ENCODE measurements around the gene EIF1.
A peak's percentile ranks its signal among the peaks of the same experiment; 100 is the strongest.
"Not testable (repeated sequence)": the region's sequence is repeated elsewhere in the genome, so short reads cannot be mapped to it uniquely, and the experiment has no call there.

EIF1 gene

DNA sequence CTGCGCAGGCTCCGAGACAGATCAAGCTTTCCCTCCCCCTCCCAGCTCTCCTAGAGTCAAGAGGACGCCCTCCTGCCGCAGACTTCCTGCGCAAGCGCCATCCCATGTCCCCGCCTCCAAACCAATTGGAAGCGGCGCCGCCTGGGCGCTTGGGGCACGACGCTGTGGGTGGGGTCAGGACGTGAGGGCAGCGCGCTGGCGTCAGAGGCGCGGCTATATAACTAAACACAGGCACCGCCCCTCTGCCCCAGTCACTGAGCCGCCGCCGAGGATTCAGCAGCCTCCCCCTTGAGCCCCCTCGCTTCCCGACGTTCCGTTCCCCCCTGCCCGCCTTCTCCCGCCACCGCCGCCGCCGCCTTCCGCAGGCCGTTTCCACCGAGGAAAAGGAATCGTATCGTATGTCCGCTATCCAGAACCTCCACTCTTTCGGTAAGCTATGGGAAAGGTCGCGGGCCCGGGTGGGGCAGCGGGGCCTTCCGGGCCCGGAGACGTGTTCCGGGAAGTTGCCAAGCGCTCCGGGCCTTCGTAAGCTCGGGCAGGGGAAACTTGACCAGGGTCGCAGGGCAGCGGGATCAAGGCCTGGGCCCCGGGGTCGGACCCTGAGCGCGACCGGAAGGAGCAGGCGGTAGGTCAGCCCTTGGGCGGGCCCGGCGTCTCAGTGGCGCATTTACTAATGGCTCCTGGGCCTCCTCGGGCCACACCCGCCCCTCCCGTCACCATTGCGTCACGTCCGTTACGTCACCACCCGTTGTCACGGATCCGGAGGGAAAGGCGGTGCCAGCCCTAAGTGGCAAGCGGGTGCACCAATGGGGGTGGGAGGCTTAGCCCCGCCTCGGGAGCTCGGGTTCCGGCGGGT is at the start of gene EIF1:
EIF1 (plus strand) TSS at position 245 of the 856 bp plus-strand sequence; CDS start at position 399, 154 bp downstream.
- DNase-seq, result peak; percentile 100

DNA sequence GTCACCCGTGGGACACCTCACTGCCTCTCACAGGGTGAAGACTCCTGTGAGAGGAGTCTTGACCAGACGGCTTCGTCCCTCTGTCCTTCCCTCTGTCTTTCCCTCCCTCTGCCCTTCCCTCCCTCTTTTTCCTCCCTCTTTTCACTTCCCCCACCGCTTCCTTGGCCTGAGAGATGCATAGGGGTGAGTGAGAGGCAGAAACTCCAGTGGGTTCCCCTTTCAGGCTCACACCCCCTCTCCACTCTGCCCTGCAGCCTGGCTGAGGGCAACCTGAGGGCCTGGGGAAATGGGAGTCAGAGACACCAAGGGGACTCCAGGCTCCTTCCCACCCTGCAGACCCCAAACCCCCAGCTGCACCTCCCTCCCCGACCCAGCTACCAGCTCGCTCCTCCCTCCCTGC is 49.7 kb upstream of the EIF1 start:
- DNase-seq, result no peak

DNA sequence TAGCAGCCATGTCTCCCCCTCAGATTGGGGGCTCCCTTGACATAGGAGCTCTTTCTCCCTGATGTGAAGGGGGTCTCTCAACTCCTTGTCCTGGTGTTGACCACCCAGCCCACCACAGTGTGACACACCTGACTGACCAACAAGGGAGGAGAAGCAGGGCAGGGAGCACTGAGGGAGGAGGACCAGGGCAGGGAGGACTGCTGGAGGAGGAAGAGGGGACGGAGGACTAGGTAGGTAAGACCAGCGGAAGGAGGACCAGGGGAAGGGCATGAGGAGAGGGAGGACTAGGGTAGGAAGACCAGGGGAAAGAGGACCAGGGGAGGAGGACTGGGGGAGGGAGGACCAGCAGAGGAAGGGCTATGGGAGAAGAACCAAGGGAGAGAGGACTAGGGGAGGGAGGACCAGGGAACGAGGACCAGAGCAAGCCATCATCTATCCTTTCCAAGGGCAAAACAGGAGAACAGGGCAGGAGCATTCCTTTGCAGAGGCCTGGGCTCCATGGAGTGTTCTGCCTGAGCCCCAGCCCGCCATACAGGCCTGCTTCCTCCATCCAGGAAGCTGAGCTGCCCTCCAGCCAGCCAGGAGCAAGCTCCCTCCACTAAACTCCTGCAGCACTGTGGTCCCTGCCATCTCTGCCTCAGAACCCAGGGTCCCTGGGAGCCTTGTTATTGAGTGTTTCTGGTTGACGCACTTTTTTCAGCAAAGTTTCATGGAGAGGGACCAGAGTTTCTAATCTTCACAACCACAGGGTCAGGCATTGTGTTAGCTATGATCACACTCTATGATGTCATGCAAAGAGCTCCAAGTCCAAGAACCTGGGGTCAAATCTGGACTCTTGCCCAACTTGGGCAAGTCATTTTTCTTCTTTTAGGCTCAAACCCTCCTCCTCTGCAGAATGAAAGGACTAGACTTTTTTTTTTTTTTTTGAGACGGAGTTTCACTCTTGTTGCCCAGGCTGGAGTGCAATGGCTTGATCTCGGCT is 48.9 kb upstream of the EIF1 start:
- DNase-seq, result no peak

DNA sequence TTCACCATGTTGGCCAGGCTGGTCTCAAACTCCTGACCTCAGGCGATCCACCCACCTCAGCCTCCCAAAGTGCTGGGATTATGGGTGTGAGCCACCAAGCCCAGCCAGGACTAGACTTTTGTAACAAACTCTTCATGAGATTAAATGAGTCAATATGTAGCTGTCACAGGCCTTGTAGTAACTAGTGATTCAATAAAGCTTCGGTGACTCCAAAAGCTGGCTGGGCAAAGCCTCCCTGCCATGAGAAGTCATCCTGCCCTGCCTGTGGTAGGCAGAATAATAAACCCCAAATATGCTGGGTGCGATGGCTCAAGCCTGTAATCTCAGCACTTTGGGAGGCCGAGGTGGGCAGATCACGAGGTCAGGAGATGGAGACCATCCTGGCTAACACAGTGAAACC is 48.1 kb upstream of the EIF1 start:
- not testable (repeated sequence) for DNase-seq

DNA sequence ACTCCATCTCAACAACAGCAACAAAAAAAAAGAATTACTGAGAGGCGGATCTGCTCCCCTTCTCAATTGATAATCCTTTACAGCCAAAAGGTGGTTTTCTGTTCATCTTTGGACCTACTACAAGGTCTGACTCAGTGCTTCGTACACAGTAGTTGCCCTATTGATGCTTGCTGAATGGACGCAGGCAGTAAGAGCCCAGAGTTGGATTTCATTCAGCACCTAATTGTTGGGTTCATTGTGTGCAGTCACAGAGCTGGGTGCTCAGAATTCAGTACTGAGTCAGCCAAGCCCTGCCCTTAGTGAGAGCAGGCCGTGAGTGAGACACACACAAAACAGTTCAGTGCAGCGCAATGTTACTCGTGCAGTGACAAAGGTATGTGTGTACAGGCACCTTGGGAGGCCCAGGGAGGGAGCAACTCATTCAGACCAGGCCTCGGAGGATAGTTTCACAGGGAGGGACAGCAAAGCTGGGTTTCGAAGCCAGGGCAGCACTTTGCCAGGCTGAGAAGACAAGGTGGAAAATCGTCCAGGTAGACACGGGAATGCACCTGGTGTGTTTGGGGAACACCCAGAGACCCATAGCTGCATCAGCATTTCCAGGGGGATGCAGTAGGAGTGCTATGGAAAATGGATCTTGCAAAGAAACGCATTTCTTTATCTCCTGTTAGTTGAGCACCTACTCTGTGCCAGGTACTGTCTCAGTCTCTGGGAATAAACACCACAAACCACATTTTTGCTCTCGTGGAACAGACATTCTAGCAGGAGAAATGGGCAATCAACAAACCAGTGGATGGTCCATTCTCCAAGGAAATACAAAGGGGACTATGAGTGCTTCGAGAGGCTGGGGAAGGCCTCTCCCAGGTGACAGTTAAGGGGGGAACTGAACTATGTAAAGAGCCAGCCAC is 46.2 kb upstream of the EIF1 start:
- no peak for DNase-seq

DNA sequence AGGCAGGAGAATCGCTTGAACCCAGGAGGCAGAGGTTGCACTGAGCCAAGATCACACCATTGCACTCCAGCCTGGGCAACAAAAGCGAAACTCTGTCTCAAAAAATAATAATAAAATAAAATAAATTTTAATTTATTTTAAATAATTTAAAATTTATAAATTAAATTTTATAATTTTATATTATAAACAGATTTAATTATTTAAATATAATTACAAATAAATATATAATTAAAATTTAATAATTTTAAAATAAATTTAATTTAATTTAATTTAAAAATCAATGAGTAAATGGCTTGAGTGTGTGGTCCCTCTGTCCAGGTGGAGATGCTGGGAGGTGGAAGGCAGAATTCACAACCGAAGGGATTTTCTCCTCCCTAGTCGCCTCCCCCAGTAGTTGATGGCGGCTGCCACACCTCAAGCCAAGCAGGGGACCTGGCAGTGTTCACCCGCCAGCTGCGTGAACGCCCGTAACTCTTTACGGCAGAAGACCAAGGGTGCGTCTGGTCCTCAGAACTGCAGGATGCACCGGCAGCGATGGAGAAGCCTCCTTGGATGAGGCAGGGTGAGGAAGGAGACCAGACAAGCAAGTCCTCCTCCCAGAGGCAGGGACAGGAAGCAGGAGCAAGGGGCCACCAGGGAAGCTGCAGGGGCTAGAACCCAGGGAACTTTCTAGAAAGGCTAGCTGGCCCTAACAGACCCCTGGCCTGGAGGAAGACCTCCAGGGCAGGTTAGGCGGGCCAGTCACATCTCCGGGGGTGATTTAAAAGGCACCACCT is 41.5 kb upstream of the EIF1 start:
- DNase-seq, result no peak

DNA sequence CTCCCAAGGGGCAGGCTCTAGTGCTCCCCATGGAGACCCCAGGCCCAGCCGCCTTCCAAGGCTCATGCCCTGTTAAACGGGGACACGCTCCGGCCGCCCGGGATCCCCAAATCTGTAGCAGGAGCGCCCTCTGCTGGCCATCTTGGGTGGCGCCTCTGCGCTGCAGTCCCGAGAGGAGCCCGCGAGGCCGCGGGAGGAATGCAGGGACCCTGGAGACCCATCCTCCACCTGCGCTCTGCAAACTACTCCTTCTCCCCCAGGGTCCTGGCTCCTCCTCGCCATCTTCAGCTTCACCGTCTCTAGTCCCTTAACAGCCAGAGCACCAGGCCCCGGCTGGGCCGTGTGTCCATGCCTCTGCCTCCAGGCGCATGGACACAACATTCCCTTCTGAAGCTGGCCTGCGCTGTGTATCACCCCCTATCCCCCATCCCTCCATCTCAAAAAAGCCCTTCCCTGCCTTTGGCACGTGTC is 40.7 kb upstream of the EIF1 start:
- DNase-seq, result peak; percentile 89

DNA sequence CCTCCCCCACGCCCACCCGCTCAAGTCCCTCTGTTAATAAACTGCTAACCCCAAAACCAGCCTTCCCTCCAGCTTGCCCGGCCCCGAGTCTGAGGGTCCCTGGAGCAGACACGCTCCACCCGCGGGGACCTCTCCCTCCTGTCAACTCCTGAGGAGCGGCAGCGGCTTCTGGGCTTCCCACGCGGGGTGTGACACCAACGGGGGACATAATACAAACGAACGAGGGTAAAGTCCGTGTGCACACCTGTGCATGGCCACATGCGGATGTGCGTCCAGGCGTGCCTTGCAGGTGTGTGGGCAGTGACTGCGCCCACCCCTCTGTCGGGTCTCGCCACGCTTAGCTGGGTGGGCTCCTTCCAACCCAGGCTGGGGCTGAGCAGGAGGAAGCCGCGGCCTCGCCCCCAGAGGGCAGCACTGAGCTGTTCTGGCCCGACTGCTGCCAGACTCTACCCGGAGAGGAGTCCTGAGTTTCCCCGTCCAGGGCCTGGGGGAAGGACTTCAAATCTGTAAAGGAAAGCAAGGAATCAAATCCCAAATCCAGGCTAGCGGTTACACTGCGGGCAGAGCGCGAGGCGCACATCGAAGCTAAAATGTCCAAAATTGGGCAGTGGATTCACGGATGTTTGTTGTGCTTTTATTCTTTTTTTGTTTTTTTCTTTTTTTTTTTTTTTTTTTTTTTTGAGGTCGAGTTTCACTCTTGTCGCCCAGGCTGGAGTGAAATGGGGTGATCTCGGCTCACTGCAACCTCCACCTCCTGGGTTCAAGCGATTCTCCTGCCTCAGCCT is 40.1 kb upstream of the EIF1 start:
- peak; percentile 79 for DNase-seq

DNA sequence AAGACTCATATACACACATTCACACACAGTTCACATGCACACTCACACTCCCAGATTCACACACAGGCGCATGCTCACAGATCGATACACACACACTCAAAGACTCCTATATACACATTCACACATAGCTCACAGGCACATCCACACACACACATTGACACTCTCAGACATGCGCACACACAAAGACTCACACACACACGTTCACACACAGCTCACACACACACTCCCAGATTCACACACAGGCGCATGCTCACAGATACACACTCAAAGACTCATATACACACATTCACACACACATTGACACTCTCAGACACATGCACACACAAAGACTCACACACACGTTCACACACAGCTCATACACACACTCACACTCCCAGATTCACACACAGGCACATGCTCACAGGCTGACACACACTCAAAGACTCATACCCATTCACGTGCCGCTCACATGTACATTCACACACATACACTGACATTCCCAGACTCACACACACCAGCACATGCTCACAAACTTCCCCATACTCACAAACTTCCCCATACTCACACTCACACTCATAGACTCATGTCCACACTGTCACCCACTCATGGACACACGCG is 38.7 kb upstream of the EIF1 start:
- no peak for DNase-seq

DNA sequence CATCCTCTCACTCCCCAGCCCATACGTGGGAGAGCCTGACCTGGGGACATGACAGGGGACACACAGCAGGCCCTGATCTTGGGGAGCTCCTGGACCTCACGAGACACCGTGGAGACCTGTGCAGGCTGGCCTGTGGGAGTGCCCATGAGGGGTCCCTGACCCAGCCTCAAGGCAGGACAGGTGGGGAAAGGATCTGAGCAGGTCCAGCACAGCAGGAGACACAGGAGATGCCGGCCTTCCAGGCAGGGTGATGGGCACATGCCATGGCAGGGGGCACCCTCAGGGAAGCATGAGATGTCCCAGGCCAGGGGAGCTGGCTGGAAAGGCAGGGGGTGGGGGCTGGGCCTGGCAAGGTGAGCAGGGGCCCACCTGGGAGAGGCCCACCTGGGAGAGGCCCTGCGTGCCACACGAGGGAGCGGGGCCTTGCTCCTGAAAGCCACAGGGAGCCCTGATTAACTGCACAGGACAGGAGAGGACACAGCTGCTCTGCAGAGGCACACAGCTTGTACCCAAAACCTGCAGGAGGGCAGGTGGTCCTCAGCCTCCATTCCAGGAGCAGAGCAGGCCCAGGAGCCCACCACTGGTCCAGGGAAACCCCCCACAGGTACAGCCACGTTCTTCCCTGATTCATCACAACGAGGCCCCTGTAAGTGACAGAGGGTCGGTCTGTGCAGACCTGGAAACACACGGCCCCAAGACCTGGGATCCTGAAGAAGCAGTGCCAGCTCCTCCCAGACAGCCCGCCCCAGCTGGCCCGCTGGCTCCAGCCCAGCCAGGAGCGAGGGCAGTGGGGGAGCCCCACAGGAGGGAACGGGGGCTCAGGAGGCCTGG is 37.7 kb upstream of the EIF1 start:
- DNase-seq, result no peak

DNA sequence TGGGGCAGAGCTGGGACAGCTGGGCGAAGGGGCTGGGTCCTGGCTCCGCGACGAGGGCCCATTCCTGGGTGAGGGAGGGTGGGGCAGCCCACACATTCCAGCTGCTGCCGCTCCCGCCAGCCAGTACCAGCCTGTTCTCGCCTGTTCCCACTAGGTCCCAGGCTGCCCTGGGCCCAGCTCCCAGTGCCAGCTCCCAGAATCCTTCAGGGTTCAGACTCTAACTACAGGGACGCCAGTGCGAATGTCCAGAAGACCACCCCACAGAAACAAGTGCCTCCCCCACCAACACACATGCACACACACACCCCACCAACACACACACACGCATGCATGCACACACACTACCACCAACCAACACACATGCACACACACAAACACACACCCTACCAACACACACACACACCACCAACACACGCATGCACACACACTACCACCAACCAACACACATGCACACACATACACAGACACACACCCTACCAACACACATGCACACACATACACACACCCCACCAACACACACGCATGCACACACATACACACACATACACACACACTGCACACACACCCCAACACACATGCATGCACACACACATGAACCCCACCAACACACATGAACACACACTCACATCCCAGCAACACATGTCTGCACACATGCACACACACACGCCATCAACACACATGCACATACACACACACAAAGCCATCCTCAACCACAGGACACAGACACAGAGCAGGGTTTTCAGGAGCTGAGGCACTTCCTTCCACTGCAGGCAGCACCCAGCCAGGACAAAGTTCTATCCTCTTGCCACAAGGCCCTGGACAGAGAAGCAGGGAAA is 36.8 kb upstream of the EIF1 start:
- no peak for DNase-seq

DNA sequence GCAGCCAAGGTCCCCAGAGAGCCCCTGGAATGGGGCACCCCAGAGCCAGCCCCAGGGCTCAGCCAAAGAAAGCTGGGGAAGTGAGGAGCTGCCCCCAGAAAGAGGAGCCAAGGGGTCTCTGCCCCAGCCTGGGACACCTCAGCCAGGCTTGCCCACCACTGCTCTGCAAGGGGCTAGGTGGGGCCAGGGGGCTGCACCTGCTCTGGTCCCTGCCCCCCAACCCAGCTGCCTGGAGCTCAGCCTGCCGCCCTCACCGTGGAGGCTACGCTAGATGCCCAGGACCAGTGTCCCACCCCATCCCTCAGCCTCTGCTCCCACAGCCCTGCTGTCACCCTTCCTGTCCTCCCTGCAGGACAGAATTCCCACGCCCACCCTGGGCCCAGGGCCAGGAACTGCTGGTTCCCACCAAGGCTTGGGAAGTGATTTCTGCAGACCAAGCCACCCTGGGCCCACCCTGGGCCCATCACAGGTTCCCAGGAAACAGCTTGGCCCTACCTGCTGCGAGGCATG is 36.2 kb upstream of the EIF1 start:
- no peak for DNase-seq

DNA sequence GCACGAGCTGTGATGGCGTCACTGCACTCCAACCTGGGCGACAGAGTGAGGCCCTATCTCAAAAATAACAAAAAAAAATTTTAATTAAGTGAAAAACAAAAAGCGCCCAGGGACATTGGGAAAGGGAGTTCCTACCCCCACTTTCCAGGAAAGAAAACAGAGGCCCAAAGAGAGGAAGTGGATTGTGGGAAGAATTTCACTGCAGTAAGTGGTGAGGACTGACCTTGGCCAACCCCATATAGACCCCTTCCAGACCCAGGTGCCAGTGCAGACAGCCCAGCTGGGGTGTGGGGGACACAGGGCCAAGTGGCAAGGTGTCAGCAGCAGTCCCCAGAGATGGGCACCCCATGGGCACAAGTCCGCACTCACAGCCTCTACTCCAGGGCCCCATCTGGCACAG is 35.3 kb upstream of the EIF1 start:
- no peak for DNase-seq

DNA sequence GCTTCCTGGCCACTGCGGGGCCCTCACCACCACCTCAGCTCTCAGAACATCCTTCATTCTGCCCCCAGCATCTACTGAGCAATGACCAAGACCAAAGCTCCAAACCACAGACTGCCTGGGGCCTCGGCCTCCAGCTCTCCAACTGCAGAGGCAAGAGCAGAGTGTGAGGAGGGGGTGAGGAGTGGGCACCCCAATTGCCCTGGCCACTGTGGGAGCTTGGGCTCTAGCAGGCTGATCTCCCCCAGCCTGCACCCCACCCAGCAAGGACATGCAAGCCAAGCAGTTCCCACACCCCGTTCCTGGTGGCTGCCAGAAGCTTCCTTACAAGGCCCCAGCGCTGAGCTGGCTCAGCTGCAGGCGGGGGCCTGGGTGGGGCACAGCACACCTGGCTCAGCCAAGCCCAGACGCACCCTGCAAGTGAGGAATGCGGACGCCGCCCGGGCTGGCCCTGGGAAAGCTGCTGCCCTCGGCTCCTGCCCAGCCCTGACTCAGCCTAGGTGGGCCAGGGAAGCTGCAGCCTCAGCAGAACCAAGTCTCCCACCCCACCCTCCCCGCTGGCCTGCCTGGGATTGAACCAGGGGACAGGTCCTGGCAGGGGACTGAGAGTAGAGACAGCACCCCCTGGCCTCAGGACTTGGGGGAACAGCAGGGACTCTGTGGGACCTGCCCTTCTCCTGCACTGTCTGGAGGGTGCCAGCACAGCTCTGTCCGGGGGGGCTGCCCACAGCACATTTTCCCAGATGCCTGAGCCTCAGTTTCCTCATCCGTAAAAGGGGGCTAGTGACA is 34.6 kb upstream of the EIF1 start:
- DNase-seq, result no peak

DNA sequence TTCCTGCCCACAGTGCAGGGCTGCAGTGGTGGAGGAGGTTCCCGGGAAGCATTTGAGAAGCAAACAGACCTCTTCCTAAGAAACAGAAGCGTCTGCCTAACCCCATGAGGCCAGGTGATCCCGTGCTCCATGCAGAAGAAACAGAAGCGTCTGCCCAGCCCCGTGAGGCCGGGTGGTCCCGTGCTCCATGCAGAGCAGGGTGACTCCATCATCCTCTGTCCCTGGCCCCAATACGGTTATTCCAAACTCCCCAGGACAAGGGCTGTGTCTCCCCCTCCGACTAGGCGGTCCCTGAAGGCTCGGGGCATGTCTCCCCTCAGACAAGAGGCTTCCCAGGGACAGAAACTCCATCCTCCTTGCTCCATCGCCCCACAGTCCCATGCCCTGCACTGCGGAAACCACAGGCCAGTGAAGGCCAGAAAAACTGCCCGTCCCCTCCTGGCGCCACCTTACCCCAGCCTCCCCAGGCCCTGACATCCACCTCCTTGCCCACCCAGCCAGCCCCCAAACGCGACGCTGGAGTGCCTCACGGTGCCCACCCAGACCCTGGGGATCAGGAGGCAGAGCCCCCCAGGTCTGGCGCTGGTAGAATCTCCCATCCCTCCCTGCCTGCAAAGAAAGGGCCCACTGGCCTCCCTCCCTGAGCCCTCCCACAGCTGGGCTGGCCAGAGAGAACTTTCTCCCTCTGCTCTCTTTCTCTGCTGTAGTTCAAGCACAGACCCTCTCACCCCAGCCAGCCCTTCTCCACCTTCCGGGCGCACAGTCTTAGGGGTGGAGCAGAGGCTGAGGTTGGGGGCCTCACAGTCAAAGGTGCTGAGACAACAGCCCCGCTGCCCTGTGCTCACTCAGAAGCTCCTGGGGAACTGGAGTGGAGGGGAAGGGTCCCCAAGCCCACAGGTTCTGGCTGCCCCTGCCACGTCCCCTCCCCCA is 33.7 kb upstream of the EIF1 start:
- no peak for DNase-seq

DNA sequence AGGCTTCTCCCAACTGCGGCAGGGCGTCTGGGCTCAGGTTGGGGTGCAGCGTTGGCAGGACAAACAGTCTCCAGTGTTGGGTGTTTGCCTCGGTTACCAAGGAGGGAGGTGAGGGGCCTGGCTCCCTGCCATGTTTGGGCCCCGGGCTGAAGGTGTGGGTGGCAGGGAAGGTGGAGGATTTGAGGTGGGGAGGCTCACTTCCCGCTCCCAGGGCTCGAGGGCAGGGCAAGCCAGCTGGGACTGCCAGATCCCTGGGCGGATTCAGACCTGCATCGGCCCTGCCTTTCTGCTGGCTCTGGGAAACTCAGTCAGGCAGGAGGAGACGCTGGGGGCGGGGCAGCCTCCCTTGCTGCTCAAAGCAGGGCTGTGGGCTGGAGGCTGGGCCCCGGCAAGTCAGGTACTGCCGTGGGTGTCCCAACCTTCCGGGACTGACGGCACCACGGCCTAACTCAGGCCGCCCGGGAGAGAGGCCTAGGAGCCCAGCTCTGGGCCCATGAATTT is 33.0 kb upstream of the EIF1 start:
- no peak for DNase-seq

All from activated T-cell treated with anti-CD3 and anti-CD28 coated beads for 4 hours (primary cell).